GM10266 (cell line): ENCODE measurements around the gene TRAF6.

Experiments
- DNase-seq: peaks from one replicate; pipeline ENCODE4 v3.0.0; 2012; ENCODE audit errors: extremely low spot score
- TF ChIP-seq, protein P1 (sequence below): IDR thresholded peaks from 2 replicates; pipeline ENCODE4 v1.5.1; 2012; ENCODE audit warnings: mild to moderate bottlenecking, low read depth; ENCODE audit not compliant: control insufficient read depth, insufficient read depth; ENCODE audit errors: missing control alignments

The TRAF6 gene

DNA sequence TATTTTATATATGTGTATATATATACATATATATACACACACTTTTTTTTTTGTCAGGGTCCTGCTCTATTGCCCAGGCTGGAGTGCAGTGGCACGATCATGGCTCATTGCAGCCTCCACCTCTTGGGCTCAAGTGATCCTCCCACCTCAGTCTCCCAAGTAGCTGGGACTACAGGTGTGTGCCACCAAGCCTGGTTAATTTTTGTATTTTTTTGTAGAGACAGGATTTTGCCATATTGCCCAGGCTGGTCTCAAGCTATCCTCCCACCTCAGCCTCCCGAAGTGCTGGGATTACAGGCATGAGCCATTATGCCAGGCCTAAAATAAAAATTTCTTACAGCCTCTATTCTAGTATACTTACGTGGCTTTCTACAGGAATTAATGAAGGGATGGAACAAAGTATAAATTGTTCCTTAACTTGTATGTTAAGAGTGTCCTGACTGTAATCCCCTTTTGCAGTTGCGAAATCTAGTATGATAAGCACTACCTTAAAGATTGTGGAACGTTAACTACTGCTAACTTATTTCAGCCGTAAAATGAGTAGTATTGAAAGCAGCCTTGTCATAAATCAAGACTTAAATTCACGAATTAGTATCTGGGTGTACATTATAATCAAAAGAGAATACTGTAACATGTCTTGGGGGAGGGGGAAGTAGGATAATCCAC, 2.1 kb downstream of the TRAF6 start:
- no peak for DNase-seq
- TF ChIP-seq, protein P1, sequence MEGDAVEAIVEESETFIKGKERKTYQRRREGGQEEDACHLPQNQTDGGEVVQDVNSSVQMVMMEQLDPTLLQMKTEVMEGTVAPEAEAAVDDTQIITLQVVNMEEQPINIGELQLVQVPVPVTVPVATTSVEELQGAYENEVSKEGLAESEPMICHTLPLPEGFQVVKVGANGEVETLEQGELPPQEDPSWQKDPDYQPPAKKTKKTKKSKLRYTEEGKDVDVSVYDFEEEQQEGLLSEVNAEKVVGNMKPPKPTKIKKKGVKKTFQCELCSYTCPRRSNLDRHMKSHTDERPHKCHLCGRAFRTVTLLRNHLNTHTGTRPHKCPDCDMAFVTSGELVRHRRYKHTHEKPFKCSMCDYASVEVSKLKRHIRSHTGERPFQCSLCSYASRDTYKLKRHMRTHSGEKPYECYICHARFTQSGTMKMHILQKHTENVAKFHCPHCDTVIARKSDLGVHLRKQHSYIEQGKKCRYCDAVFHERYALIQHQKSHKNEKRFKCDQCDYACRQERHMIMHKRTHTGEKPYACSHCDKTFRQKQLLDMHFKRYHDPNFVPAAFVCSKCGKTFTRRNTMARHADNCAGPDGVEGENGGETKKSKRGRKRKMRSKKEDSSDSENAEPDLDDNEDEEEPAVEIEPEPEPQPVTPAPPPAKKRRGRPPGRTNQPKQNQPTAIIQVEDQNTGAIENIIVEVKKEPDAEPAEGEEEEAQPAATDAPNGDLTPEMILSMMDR = no peak

DNA sequence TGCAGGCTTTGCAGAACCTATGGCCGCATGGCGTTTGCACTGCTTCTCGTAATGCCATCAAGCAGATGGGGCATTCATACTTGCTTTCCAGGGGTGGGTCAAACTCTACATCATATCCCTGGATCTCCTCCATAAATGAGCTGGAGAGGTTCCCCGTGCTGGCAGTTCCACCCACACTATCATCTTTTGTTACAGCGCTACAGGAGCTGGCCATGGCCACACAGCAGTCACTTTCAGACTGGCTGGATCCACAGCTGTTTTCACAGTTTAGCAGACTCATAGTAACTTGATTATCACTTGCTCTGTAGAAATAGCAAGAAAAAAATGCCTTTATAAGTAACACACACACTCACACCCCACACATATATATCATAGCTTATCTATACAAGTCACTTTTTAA, 8.8 kb downstream of the TRAF6 start:
- TF ChIP-seq, protein P1 = no peak
- DNase-seq = no peak

DNA sequence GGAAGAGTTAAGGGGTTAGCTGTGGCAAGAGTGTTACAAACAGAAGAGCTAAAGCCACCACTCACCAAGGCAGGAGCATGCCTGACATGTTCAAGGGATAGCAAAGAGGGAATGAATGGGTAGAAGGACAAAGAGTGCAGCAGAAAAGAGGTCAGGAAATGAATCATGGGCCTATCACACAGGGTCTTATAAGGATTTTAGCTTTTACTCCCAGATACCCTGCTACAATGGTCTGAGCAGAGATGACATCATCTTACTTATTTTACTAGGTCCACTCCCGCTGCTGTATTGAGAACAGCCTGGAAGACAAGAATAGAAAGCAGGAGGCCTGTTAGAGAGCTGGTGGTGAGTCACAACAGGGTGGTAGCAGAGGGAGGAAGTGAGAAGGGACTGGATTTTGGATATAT, 9.8 kb downstream of the TRAF6 start:
- TF ChIP-seq, protein P1 = no peak
- DNase-seq = peak; percentile 48

DNA sequence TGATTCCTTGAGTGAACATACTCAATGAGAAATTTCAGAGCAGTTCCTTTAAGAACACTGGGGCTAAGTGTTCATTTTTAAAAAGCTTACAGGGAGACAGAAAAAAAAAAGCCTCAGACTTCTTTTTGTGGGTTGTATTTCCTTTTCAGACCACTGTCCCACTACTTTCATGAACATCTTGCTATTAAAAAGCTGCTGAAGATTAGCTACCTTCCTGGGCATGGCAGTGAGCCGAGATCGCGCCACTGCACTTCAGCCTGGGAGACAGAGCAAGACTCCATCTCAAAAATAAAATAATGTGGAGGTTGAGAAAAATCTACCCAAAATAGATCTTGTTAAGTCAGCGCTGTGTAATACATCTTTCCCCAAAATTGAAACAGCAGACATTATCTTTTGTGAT, 10.8 kb downstream of the TRAF6 start:
- no peak for DNase-seq
- TF ChIP-seq, protein P1 = no peak

DNA sequence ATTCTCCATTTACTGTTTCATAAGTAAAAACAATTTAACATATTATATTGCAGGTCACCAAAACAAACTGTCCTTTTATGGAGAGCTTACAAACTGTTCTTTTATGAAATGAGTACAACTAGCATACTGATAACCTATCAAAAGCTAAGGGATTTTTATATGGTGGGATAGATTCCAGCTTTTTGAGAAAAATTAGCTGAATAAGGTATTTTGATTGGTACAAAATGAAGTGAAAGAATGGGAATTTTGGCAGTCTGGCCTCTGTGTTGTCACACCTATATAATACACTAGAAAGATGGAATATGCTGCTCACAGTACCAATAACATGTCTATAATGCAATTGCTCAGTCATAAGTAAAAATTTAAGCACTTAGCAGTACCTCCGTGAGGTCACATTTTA, 11.4 kb downstream of the TRAF6 start:
- TF ChIP-seq, protein P1 = no peak
- DNase-seq = no peak

DNA sequence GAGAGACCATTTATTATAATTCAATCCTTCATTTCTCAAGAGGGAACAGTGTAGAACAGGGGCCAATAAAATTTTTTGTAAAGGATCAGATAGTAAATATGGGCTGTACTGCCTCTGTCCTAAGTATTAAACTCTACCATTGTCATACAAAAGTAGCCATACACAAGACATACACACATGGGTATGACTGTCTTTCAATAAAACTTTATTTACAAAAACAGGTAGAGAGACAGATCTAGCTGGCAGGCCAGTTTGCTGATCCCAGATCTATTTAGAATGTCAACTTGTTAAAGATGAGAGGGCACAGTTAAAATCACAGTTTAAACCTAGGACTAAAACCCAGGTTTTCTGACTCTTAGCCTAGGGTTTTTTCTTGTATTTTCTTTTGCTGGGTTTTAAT, 16.7 kb downstream of the TRAF6 start:
- no peak for DNase-seq
- TF ChIP-seq, protein P1 = no peak

DNA sequence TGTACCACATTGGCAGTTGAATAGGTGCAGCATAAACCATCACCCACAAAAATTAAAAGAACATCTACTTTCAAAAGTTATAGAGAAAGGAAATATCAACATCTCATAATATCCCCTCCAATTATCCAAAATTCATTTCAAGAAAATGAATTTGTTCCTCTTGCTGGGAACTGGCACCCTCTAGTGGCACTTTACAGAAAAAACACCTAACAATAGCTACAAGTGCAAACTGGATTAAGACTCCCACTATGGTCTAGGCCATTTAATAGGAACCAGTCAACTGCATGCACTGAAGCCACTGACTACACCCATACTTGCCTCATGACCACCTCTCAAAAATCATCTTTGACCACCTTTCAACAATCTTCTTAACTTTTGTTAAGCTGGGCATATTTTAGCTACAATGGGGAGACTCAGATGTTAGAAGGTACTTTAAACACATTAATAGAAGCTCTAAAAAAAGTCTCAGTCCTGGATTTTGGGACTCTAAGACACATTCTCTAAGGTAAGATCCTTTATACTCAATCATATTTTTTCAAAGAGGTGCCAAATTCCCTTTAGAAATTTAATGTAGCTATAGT, 17.3 kb downstream of the TRAF6 start:
- DNase-seq = no peak
- TF ChIP-seq, protein P1 = peak; percentile 73
